CD4-positive, alpha-beta T cell treated with Interleukin-15 for 1 hour (primary cell): Measurements from ENCODE around the gene HOXD3.

Experiments used
- DNase-seq: peaks from one replicate; pipeline ENCODE4 v3.0.0-alpha.2; 2020

The HOXD3 gene

GRCh38 chr2:176165370-176166050 lies 8.4 kb downstream of the HOXD3 start:
- DNase-seq = no peak

- no peak for DNase-seq
Measured at GRCh38 chr2:176166272-176166671, 9.2 kb downstream of the HOXD3 start.

- no peak for DNase-seq
Measured at GRCh38 chr2:176167398-176167797, 10.3 kb downstream of the HOXD3 start.

GRCh38 chr2:176169181-176169580 lies 12.1 kb downstream of the HOXD3 start:
- no peak for DNase-seq

GRCh38 chr2:176169711-176170110 lies 12.6 kb downstream of the HOXD3 start:
- DNase-seq = no peak

- no peak for DNase-seq
Measured at GRCh38 chr2:176170602-176171305, 13.6 kb downstream of the HOXD3 start.

GRCh38 chr2:176171351-176172006 lies 14.4 kb downstream of the HOXD3 start:
- no peak for DNase-seq

- DNase-seq = no peak
Measured at GRCh38 chr2:176172007-176172894, 15.1 kb downstream of the HOXD3 start.

GRCh38 chr2:176172895-176173566 lies 15.9 kb downstream of the HOXD3 start:
- no peak for DNase-seq

- no peak for DNase-seq
Measured at GRCh38 chr2:176173567-176174381, 16.7 kb downstream of the HOXD3 start.

- DNase-seq = no peak
Measured at GRCh38 chr2:176174382-176174823, 17.3 kb downstream of the HOXD3 start.

- no peak for DNase-seq
Measured at GRCh38 chr2:176174824-176175708, 18.0 kb downstream of the HOXD3 start.

- no peak for DNase-seq
Measured at GRCh38 chr2:176175709-176176607, 18.9 kb downstream of the HOXD3 start.

- no peak for DNase-seq
Measured at GRCh38 chr2:176177580-176178037, 20.5 kb downstream of the HOXD3 start.

- no peak for DNase-seq
Measured at GRCh38 chr2:176178038-176178756, 21.1 kb downstream of the HOXD3 start.

GRCh38 chr2:176178757-176179295 lies 21.7 kb downstream of the HOXD3 start:
- DNase-seq = no peak

- DNase-seq = no peak
Measured at GRCh38 chr2:176181551-176181950, 24.4 kb downstream of the HOXD3 start.

GRCh38 chr2:176182671-176183070 lies 25.6 kb downstream of the HOXD3 start:
- DNase-seq = no peak
